PFSK-1 (cell line): ENCODE results near the gene STYK1.

Experiments used
- POLR2AphosphoS5 ChIP-seq: IDR thresholded peaks from 2 replicates; pipeline ENCODE4 v1.6.1; 2012; ENCODE audit warnings: low read depth, mild to moderate bottlenecking, control low read depth, low read length, moderate library complexity
- SIN3A ChIP-seq: IDR thresholded peaks from 2 replicates; pipeline ENCODE4 v1.6.1; 2012; ENCODE audit warnings: mild to moderate bottlenecking, low read length, moderate library complexity, borderline replicate concordance; ENCODE audit not compliant: insufficient read depth

GRCh38 chr12:10620078-10620779, 53.6 kb downstream of the STYK1 start:
- no peak for TF ChIP-seq POLR2AphosphoS5
- no peak for TF ChIP-seq SIN3A
